CD4-positive, alpha-beta T cell treated with Interferon alpha-2 for 1 hour (primary cell): ENCODE results near the gene PRR23A.

ENCODE experiments used
- DNase-seq, 2 donors: peaks; one replicate each; pipeline ENCODE4 v3.0.0-alpha.2; 2020 to 2022

PRR23A gene

GRCh38 chr3:138971766-138972320 is 34.2 kb downstream of the PRR23A start:
- no peak for DNase-seq

DNA sequence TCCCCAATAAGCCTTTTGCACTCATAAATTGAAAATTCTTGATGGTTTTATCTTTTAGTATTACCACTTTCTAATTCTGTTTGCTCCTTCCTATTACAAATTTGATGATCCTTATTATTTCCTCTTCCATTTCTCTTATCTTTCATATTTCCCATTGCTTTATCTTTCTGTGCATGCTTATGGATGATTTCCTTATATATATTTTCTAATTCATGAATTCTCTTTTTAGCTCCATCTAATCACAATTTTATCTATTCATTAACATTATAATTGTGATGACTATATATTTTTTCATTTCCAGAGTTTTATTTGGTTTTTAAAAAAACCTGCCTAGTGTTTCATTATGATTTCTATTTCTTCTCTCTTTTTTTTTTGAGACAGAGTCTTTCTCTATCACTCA is 41.1 kb downstream of the PRR23A start:
- DNase-seq, result no peak

DNA sequence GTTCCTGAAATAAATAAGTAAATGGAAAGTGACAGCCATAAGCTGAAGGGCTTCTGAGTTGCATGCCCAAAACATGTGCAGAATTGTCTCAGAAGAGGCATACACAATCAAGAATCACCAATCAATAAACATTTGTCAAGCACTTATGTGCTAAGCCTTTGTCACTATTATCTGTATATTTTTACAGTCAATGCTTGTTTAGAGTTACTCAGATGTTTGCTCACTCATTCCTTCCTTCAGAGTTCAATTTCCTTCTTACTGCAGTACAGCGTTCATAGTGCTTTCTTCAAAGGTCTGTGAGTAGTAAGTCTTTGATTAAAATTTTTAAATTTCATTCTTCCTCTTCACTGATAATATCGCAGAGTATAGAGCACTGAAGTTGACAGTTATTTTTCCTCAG is 41.8 kb downstream of the PRR23A start:
- no peak for DNase-seq

- no peak for DNase-seq
Observed at GRCh38 chr3:138962854-138963560, 43.1 kb downstream of the PRR23A start.

DNA sequence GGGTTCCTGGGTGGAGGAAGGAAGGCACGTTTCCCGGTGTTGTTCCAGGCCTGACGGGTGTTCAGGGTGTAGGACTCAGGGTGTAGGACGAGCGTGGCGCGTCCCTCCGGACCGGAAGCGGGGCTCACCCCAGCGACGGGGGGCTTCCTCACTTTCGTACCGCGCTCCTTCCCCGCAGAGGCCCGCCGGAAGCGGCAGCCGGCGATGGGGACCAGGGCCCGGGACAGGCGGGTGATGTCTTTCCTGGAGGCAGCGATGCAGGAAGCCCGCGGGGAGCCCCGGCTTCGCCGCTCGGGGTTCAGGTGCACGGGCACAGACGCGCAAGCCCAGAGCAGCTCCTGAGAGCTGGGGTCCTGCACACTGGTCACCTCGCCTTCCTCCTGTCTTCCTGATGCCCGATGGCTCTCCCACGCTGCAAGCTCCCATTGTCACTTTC is 45.6 kb downstream of the PRR23A start:
- no peak for DNase-seq
